ENCODE measurements around the gene ARSK.

The ARSK gene

GRCh38 chr5:95564450-95564849 lies 9.5 kb downstream of the ARSK start:
- TF ChIP-seq CTCF (IDR thresholded peaks at IDR 0.05) = no peak
- Mint-ChIP-seq H3K27me3 (ENCODE audit: low read depth, poor library complexity) (peaks cover 2% of the 10 kb centered on the region), H3K4me3 (no peak overlapping the region), H3K4me1 (no peaks in the 10 kb centered on the region), H3K27ac (no peak overlapping the region), H3K36me3 (ENCODE audit: low read depth) (peaks cover 14% of the 10 kb centered on the region), H3K9me3 (no peaks in the 10 kb centered on the region)
- DNase-seq = no peak

- H3K4me3 Mint-ChIP-seq = no peak overlapping the region
- H3K36me3 Mint-ChIP-seq (ENCODE audit: low read depth) = peaks cover 14% of the 10 kb centered on the region
- no peak for TF ChIP-seq CTCF (IDR thresholded peaks at IDR 0.05)
Measured at GRCh38 chr5:95565280-95565920, 10.5 kb downstream of the ARSK start.

GRCh38 chr5:95572016-95572415 lies 17.1 kb downstream of the ARSK start:
- H3K27me3 Mint-ChIP-seq (ENCODE audit: low read depth, poor library complexity) = no peaks in the 10 kb centered on the region
- H3K4me1 Mint-ChIP-seq = no peaks in the 10 kb centered on the region
- no peak for TF ChIP-seq CTCF (IDR thresholded peaks at IDR 0.05)
- DNase-seq = no peak
- H3K27ac Mint-ChIP-seq = no peak overlapping the region
- H3K9me3 Mint-ChIP-seq = peaks cover 16% of the 10 kb centered on the region
- H3K36me3 Mint-ChIP-seq (ENCODE audit: low read depth) = peaks cover 54% of the 10 kb centered on the region
- H3K4me3 Mint-ChIP-seq = no peak overlapping the region

More at GRCh38 chr5:95565280-95565920, 10.5 kb downstream of the ARSK start:
- H3K27me3 Mint-ChIP-seq (ENCODE audit: low read depth, poor library complexity) = peaks cover 2% of the 10 kb centered on the region
- H3K4me1 Mint-ChIP-seq = no peaks in the 10 kb centered on the region
- DNase-seq = no peak
- peak overlapping the region; percentile 69 for H3K27ac Mint-ChIP-seq
- H3K9me3 Mint-ChIP-seq = no peaks in the 10 kb centered on the region

- Mint-ChIP-seq H3K4me3 (no peak overlapping the region), H3K4me1 (no peaks in the 10 kb centered on the region), H3K27ac (no peak overlapping the region), H3K27me3 (ENCODE audit: low read depth, poor library complexity) (no peaks in the 10 kb centered on the region), H3K36me3 (ENCODE audit: low read depth) (peaks cover 43% of the 10 kb centered on the region), H3K9me3 (no peaks in the 10 kb centered on the region)
- DNase-seq = no peak
- no peak for TF ChIP-seq CTCF (IDR thresholded peaks at IDR 0.05)
Measured at GRCh38 chr5:95581576-95581975, 26.7 kb downstream of the ARSK start.

GRCh38 chr5:95583992-95584391 lies 29.1 kb downstream of the ARSK start:
- Mint-ChIP-seq H3K27ac (no peak overlapping the region), H3K27me3 (ENCODE audit: low read depth, poor library complexity) (no peaks in the 10 kb centered on the region), H3K4me1 (no peaks in the 10 kb centered on the region), H3K36me3 (ENCODE audit: low read depth) (peaks cover 33% of the 10 kb centered on the region), H3K4me3 (no peak overlapping the region), H3K9me3 (no peaks in the 10 kb centered on the region)
- DNase-seq = no peak
- TF ChIP-seq CTCF (IDR thresholded peaks at IDR 0.05) = no peak

GRCh38 chr5:95590880-95591279 lies 36.0 kb downstream of the ARSK start:
- Mint-ChIP-seq H3K27me3 (ENCODE audit: low read depth, poor library complexity) (no peaks in the 10 kb centered on the region), H3K27ac (no peak overlapping the region), H3K4me3 (no peak overlapping the region), H3K36me3 (ENCODE audit: low read depth) (peaks cover 23% of the 10 kb centered on the region), H3K9me3 (no peaks in the 10 kb centered on the region), H3K4me1 (peaks cover 4% of the 10 kb centered on the region)
- DNase-seq = no peak
- no peak for TF ChIP-seq CTCF (IDR thresholded peaks at IDR 0.05)

Measured in nephron progenitor cell (in vitro differentiated cells).